SU-DHL-6 (cell line): ENCODE data around the gene TRIM28.

Source experiments
- H2AFZ ChIP-seq: fragments of 200-600 bp; sonication (generic); 2 replicates; pipeline ENCODE4 v1.6.1; 2014; ENCODE audit warnings: low read depth, mild to moderate bottlenecking, moderate library complexity, mixed read lengths, antibody characterized with exemption, low read length; ENCODE audit not compliant: severe bottlenecking
- H3F3A ChIP-seq: fragments of 200-600 bp; shearing (Covaris generic); 2 replicates; pipeline ENCODE4 v1.6.0; 2016; ENCODE audit warnings: antibody characterized with exemption, mild to moderate bottlenecking; ENCODE audit not compliant: insufficient read depth
- H3K27ac ChIP-seq: fragments of 200-600 bp; sonication (generic); 2 replicates; pipeline ENCODE4 v1.5.1; 2016; ENCODE audit warnings: low read depth, mild to moderate bottlenecking, low read length, moderate library complexity, mixed read lengths
- H3K27me3 ChIP-seq: fragments of 200-600 bp; sonication (generic), shearing (Covaris generic); 2 replicates; pipeline ENCODE4 v1.6.0; 2014; ENCODE audit warnings: mild to moderate bottlenecking, low read length
- H3K36me3 ChIP-seq: fragments of 200-600 bp; sonication (generic); 2 replicates; pipeline ENCODE4 v1.6.1; 2014; ENCODE audit warnings: mild to moderate bottlenecking, low read length, mixed read lengths
- H3K4me2 ChIP-seq: fragments of 300-600, 200-600 bp; shearing (Covaris generic), sonication (generic); 2 replicates; pipeline ENCODE4 v1.6.0; 2014; ENCODE audit warnings: low read length, low read depth, mild to moderate bottlenecking; ENCODE audit not compliant: poor library complexity, severe bottlenecking
- H3K4me3 ChIP-seq: fragments of 200-600 bp; sonication (generic); 2 replicates; pipeline ENCODE4 v1.5.1; 2014; ENCODE audit warnings: antibody characterized with exemption, low read length, mild to moderate bottlenecking, mixed read lengths; ENCODE audit not compliant: insufficient read depth, poor library complexity, severe bottlenecking
- H3K79me2 ChIP-seq: fragments of 200-600 bp; sonication (generic); 2 replicates; pipeline ENCODE4 v1.6.1; 2014; ENCODE audit warnings: mild to moderate bottlenecking, low read length, moderate library complexity; ENCODE audit not compliant: insufficient read depth
- H3K9ac ChIP-seq: fragments of 200-600 bp; sonication (generic); 2 replicates; pipeline ENCODE4 v1.7.0; 2014; ENCODE audit warnings: mild to moderate bottlenecking, low read length
- H3K9me2 ChIP-seq: fragments of 200-600 bp; sonication (generic); replicated peaks from 2 replicates; pipeline ENCODE4 v1.6.1; 2014; ENCODE audit warnings: low read length; ENCODE audit not compliant: insufficient read depth
- H3K9me3 ChIP-seq: fragments of 200-600 bp; sonication (generic); 2 replicates; pipeline ENCODE4 v1.6.1; 2014; ENCODE audit warnings: low read length, mixed read lengths; ENCODE audit not compliant: insufficient read depth
- H4K20me1 ChIP-seq: fragments of 200-600 bp; sonication (generic); 2 replicates; pipeline ENCODE4 v1.6.1; 2014; ENCODE audit warnings: low read depth, mild to moderate bottlenecking, antibody characterized with exemption, low read length, moderate library complexity, mixed read lengths
- CTCF ChIP-seq: fragments of 200-600 bp; sonication (generic); IDR thresholded peaks from one replicate; pipeline ENCODE4 v1.5.1; 2017; ENCODE audit warnings: antibody characterized with exemption, mild to moderate bottlenecking, low read length, moderate library complexity; ENCODE audit not compliant: insufficient read depth, poor library complexity, severe bottlenecking
- EZH2phosphoT487 ChIP-seq: fragments of 200-600 bp; sonication (generic), shearing (Covaris generic); conservative IDR thresholded peaks from 2 replicates; pipeline ENCODE4 v1.6.1; 2018; ENCODE audit warnings: mild to moderate bottlenecking, antibody characterized with exemption, low read length, moderate library complexity, mixed read lengths

The TRIM28 gene

DNA sequence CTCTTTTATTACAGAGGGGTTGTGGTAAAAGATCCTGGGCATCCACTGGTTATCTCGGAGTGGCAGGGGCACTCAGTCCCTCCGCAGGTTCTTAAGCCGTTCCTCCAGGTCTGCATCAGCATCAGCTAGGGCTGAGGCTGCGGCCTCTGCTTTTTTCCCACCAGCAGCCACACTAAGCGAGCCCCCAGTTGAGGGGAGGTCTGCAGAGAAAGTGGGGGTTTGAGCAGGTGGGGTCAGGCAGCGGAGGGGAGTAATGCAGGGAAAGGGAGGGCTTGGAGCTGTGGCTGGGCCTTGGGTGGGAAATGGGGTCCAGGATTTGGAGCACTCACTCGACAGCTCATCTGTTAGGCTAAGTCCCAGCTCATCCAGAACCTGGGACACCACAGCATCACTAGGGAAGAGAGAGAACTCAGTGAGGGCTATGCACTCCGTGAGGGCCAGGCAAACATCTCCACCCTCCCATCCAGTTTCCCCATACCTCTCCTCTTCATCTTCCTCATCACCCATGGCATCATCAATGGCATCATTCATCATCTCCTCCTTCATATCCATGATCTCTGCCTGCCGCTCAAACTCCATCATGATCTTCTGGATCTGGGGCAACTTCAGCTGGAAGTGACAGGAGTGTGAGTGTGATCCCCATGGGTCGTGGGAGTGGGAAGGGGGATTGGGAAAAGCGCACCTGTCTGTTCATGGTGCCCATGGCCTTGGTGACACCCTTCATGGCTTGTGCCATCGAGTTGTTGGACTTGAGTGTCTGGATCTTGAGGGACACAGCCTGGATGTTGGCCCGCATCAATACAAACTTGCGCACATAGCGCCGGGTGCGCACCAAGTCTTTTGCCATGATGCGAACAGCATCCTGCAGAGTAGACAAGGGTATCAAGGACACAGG lies 8.0 kb downstream of the TRIM28 start:
- Histone ChIP-seq H3F3A (peaks cover 50% of the 10 kb centered on the region), H2AFZ (no peak overlapping the region), H3K9me2 (no peaks in the 10 kb centered on the region), H3K27me3 (no peaks in the 10 kb centered on the region), H3K4me2 (no peak overlapping the region), H3K4me3 (no peak overlapping the region), H3K27ac (no peak overlapping the region), H3K36me3 (peaks cover 9% of the 10 kb centered on the region), H3K79me2 (peaks cover 33% of the 10 kb centered on the region), H4K20me1 (peaks cover 3% of the 10 kb centered on the region; the same call in 1 of the 2 replicates), H3K9me3 (no peaks in the 10 kb centered on the region), H3K9ac (no peak overlapping the region)
- TF ChIP-seq CTCF (no peak), EZH2phosphoT487 (no peak)

DNA sequence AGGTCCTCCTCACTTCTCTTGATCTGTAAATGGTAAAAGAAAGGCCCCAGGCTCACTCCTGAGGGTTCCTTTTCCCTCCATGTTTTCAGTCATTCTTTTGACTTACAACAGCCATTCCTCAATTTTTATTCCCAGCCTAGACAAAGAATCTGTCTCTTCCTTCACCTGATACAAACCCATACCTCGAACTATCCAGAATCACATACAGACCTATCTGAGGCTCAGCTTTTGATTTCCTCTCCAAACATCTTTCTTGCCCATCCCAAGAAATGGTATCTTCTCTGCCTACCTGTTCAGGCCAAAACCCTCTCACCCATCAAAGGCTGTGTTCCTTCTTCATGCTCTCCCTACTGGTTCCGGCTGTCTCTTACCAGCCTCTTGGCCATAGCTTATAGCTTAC lies 8.8 kb downstream of the TRIM28 start:
- H3K9ac ChIP-seq = no peak overlapping the region
- H3K27me3 ChIP-seq = no peaks in the 10 kb centered on the region
- no peak for TF ChIP-seq CTCF
- TF ChIP-seq EZH2phosphoT487 = no peak
- no peaks in the 10 kb centered on the region; the same call in 1 of the 2 replicates for H4K20me1 ChIP-seq
- H3F3A ChIP-seq = peaks cover 50% of the 10 kb centered on the region
- H3K4me3 ChIP-seq = no peak overlapping the region
- H3K9me3 ChIP-seq = no peaks in the 10 kb centered on the region
- peaks cover 4% of the 10 kb centered on the region for H3K36me3 ChIP-seq
- no peaks in the 10 kb centered on the region for H3K9me2 ChIP-seq
- peaks cover 34% of the 10 kb centered on the region for H3K79me2 ChIP-seq
- 0 out of 2 replicates have a peak overlapping the region, but pooled peaks have one; percentile 22 for H3K27ac ChIP-seq
- no peak overlapping the region for H2AFZ ChIP-seq
- no peak overlapping the region for H3K4me2 ChIP-seq

DNA sequence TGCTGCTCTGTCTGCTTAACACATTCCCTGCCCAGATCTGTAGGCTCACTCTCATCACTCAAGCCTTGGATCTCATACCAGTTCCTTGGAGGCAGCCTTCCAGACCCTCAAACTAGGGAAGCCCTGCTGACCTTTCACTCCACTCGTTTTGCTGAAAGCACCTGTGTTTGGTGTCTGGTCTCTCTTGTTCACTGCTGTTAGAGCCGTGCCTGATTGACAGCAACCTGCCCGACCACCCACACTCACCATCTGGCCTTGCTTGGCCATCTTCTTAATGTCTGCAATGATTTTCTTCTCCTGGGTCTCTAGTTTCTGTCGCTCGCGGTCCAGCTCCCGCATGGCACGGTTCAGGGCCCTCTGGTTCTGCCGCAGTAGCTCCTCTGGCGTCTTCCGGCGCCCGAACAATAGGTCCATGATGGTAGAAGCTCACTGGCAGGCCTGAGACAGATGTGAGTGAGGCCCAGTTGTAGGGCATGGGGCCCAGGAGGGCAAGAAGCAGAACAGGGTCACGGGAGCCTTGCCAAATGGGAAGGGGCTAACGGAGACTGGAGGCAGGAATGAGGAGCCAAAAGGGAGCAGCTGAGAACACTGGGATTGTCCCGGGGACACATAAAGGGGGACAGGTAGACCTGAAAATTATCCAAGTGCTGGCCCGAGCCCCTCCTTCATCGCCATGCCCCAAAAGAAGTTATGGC lies 10.1 kb downstream of the TRIM28 start:
- H3K27me3 ChIP-seq = no peaks in the 10 kb centered on the region
- TF ChIP-seq CTCF (no peak), EZH2phosphoT487 (no peak)
- H3K9me2 ChIP-seq = no peaks in the 10 kb centered on the region
- peak overlapping the region; percentile 89 for H3K9ac ChIP-seq
- no peaks in the 10 kb centered on the region for H3K9me3 ChIP-seq
- H3K27ac ChIP-seq = peak overlapping the region; percentile 89
- H3K79me2 ChIP-seq = peaks cover 29% of the 10 kb centered on the region
- no peak overlapping the region for H2AFZ ChIP-seq
- peak overlapping the region; percentile 96 for H3K4me2 ChIP-seq
- H3K4me3 ChIP-seq = peak overlapping the region; percentile 79
- H3K36me3 ChIP-seq = no peaks in the 10 kb centered on the region
- H4K20me1 ChIP-seq = no peaks in the 10 kb centered on the region
- peaks cover 47% of the 10 kb centered on the region for H3F3A ChIP-seq
